ENCODE results near the gene DLD. TPM values are rescaled to one million over a fixed set of nuclear protein-coding genes. Genes with fewer than 3 reads are reported as not detected.

The DLD gene
- total and polyA plus RNA-seq, 2 of the 8 experiments (the other 6 are each of a cell fraction or from before 2014, with no cell fraction given): 63.7 to 88.5 TPM

DNA sequence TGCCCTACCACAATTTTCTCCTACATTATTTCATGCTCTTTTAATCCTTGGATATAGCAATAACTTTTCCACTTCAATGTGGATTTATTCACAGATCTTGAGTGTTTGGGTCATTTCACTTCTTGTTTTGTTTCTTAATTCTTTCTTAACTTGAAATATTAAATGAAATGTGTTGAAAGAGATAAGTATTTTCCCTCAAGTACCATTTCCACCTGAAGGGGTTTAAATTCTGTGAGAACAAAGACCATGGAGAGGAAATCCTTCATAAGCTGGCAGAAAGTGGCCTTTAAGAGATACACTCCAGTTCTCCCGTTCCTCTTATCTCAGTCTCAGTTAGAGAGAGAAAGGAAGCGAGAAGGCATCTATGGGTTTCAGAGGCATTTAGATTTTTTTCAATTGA, 14.1 kb upstream of the DLD start:
- H2BK5ac ChIP-seq (ENCODE audit: low read depth, low read length): no peak overlapping the region
- no peak overlapping the region for H2BK20ac ChIP-seq (ENCODE audit: low read length)
- no peak overlapping the region for H2BK15ac ChIP-seq (ENCODE audit: low read length)
- H3K79me2 ChIP-seq (ENCODE audit: control insufficient read depth in 1 of 2, insufficient read depth in 2 of 2, low read length in 2 of 2): no peaks in the 10 kb centered on the region
- 0 out of 7 replicates have a peak, but pooled peaks cover 0 to 3% (median 0%) of the 10 kb centered on the region in 4 experiments for H3K4me1 ChIP-seq (replicated peaks in 1 of 4; ENCODE audit: control insufficient read depth in 3 of 4, insufficient read depth in 4 of 4, low read length in 3 of 4)
- no peak for FAIRE-seq
- no peak overlapping the region for H2BK12ac ChIP-seq (ENCODE audit: low read depth, low read length)
- H2AFZ ChIP-seq (ENCODE audit: low read length): no peak overlapping the region
- ChIA-PET CTCF (ENCODE audit: partially characterized antibody) (interaction anchor here (1.6 to 2.1 kb wide), 2 partner anchors 9 to 134 kb away, joined by 5 to 12 read pairs; no protein-coding TSS in a partner anchor), POLR2A (ENCODE audit: partially characterized antibody) (interaction anchor here (0.7 kb wide), 1 partner anchor 216 kb away, joined by 3 read pairs; no protein-coding TSS in a partner anchor)
- no peak overlapping the region for H3K27ac ChIP-seq (ENCODE audit: low read depth, low read length)
- H3K14ac ChIP-seq (ENCODE audit: insufficient read length): no peak overlapping the region
- no peaks in the 10 kb centered on the region for H3K23me2 ChIP-seq (ENCODE audit: low read depth, low read length)
- 76% methylated on average over 2 of the region's 2 CpGs; no CpG with 5 or more reads in 1 of the 2 experiments for WGBS, 2 experiments (ENCODE audit: extremely low coverage in 1 of 2, insufficient coverage in 1 of 2, insufficient read length in 1 of 2, insufficient replicate concordance in 2 of 2, low coverage in 1 of 2, low lambda C conversion rate in 2 of 2, missing lambda C conversion rate in 1 of 2)
- no peaks in the 10 kb centered on the region for H3K79me1 ChIP-seq (ENCODE audit: low read depth, low read length)
- H3K4me3 ChIP-seq (ENCODE audit: extremely low read depth in 1 of 4, insufficient read depth in 2 of 4, low read depth in 3 of 4, low read length in 4 of 4): no peak overlapping the region
- H2AK5ac ChIP-seq (ENCODE audit: low read depth, low read length): no peak overlapping the region
- H3K36me3 ChIP-seq (ENCODE audit: control insufficient read depth in 2 of 4, insufficient read depth in 4 of 4, low read length in 3 of 4): no peaks in the 10 kb centered on the region
- no peak overlapping the region for H2BK120ac ChIP-seq (replicated peaks; ENCODE audit: low read depth, low read length)
- no peaks in the 10 kb centered on the region for H3K27me3 ChIP-seq (replicated peaks in 1 of 4; ENCODE audit: control insufficient read depth in 3 of 4, extremely low read depth in 1 of 4, insufficient read depth in 3 of 4, low read length in 3 of 4)
- H4K20me1 ChIP-seq (replicated peaks in 1 of 2; ENCODE audit: control insufficient read depth in 1 of 2, insufficient read depth in 2 of 2, low read length in 2 of 2): no peaks in the 10 kb centered on the region
- H4K5ac ChIP-seq (ENCODE audit: insufficient read length, low read depth, low read length): no peak overlapping the region
- TF ChIP-seq POU5F1 (IDR thresholded peaks at IDR 0.05; ENCODE audit: low read depth, low read length) (no peak), KDM5A (IDR thresholded peaks at IDR 0.05; ENCODE audit: low read length) (no peak), FOSL1 (IDR thresholded peaks at IDR 0.05; ENCODE audit: insufficient read depth, low read depth, low read length) (no peak), JUN (IDR thresholded peaks at IDR 0.05; ENCODE audit: low read depth, low read length) (no peak)
- H3K4ac ChIP-seq (replicated peaks; ENCODE audit: insufficient read length, low read depth, low read length): no peak overlapping the region
- H3K9ac ChIP-seq (replicated peaks in 1 of 4; ENCODE audit: extremely low read depth in 1 of 4, low read depth in 3 of 4, low read length in 3 of 4): no peak overlapping the region
- H4K91ac ChIP-seq (replicated peaks; ENCODE audit: insufficient read length, low read length): no peak overlapping the region
- H4K8ac ChIP-seq (ENCODE audit: extremely low read depth, insufficient read depth, low read length): no peak overlapping the region
- no peak overlapping the region for H3K18ac ChIP-seq (ENCODE audit: extremely low read depth, low read length)
- H3K4me2 ChIP-seq (ENCODE audit: insufficient read depth in 1 of 2, low read depth in 2 of 2, low read length in 2 of 2): no peak overlapping the region
- H3K23ac ChIP-seq (ENCODE audit: insufficient read length): no peak overlapping the region
- no peaks in the 10 kb centered on the region for H3K9me3 ChIP-seq (ENCODE audit: insufficient read depth in 2 of 2, low read depth in 1 of 2, low read length in 1 of 2)
- no peak overlapping the region for H3K56ac ChIP-seq (replicated peaks; ENCODE audit: insufficient read length, low read depth, low read length)
- DNase-seq (ENCODE audit: low read depth in 1 of 2, low spot score in 2 of 2): no peak

Measured in H1 (cell line).